ENCODE measurements around the gene RPP21.

GRCh38 chr6:30341728-30342127 lies 3.2 kb upstream of the RPP21 start:
- no peak for TF ChIP-seq CTCF (IDR thresholded peaks at IDR 0.05; ENCODE audit: control extremely low read depth in 1 of 3, insufficient read depth in 1 of 3, low read depth in 1 of 3, low read length in 3 of 3)
- TF ChIP-seq SP1 (IDR thresholded peaks at IDR 0.05; ENCODE audit: low read depth, low read length): no peak
- no peak for TF ChIP-seq RXRA (IDR thresholded peaks at IDR 0.05; ENCODE audit: insufficient read depth, low read depth, low read length)

All from H1 (cell line).